ENCODE measurements around the gene SLC17A2.

- no peak for TF ChIP-seq USF1 (IDR thresholded peaks at IDR 0.05)
- TF ChIP-seq RAD21 (IDR thresholded peaks at IDR 0.05; ENCODE audit: low read depth), result no peak
- no peak for TF ChIP-seq REST (IDR thresholded peaks at IDR 0.05; ENCODE audit: low read depth)
Observed at GRCh38 chr6:25863360-25863759, 67.1 kb downstream of the SLC17A2 start.
